GM19025 (cell line): ENCODE results near the gene MANSC4.

Source experiments
- ATAC-seq: cut with Tn5 transposase; IDR thresholded peaks from one replicate; pipeline ENCODE4 v1.9.1; 2021; ENCODE audit warnings: mild to moderate bottlenecking, low read depth, moderate library complexity; ENCODE audit not compliant: unreplicated experiment

Gene MANSC4

DNA sequence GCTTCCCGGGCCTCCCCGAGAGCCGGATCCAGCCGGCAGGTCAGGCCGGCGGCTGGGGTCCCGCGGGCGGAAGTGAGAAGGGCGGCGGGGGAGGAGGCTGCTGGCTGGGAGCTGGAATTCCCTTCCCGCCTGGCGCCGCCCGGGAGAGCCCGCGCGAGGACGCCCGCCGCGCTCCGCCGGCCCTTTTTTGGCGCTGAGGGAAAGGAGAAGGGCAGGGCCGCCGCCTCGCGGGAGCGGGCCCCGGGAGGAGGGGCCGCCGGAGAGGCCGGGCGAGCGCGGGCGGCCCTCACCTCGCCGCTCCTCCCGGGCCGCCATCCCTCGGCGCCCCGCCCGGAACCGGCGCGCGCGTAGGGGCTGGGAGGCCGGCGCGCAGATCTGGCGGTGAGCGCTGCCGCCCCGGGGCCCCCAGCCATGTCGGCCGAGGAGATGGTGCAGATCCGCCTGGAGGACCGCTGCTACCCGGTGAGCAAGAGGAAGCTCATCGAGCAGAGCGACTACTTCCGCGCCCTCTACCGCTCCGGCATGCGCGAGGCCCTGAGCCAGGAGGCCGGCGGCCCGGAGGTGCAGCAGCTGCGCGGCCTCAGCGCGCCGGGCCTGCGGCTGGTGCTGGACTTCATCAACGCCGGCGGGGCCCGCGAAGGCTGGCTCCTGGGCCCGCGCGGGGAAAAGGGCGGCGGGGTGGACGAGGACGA lies at the start of gene MANSC4, which contains the start of gene KLHL42:
MANSC4 (minus strand) TSS at position 317 of the 692 bp plus-strand sequence. CDS start 8,960 bp downstream, outside the sequence.
KLHL42 (plus strand) TSS at position 314 of the 692 bp plus-strand sequence; CDS start at position 412, 98 bp downstream.
- ATAC-seq: peak; percentile 73

DNA sequence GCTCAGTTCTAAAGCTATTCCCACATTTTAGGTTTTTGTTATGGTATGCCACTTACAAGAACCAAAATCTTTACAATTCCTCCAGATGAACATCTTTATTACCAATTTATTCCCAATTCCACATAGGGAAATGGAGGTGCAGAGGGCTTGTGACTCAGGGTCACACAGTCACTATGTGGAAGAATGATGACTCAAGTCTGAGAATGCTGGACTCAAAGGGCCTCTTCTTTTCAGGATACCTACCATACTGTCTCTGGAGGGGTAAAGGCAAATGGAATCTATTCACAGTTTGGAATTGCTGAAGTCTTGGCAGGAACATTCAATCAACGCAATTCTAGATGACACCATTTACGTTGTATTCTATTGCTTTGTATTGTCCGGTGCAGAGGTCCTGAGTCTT lies 48.2 kb upstream of the MANSC4 start:
- no peak for ATAC-seq

DNA sequence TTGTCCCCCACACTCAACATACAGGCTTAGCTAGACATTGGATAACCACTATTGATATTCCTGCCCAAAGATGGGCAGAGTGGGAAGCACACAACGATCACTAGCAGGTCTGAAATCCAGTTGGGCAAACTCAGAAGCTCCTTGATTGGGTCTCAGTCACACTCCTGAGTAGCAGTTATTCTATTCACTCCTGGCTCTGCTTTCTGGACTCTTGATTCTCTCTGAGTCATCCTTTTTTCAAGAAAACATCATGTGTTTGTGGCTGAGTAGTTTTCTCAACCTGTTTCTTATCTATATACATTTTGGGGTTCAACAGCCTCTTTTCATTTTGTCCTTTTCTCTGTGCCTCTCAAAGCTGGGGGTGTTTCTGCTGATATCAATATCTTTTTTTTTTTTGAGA lies 46.0 kb upstream of the MANSC4 start:
- ATAC-seq: no peak

DNA sequence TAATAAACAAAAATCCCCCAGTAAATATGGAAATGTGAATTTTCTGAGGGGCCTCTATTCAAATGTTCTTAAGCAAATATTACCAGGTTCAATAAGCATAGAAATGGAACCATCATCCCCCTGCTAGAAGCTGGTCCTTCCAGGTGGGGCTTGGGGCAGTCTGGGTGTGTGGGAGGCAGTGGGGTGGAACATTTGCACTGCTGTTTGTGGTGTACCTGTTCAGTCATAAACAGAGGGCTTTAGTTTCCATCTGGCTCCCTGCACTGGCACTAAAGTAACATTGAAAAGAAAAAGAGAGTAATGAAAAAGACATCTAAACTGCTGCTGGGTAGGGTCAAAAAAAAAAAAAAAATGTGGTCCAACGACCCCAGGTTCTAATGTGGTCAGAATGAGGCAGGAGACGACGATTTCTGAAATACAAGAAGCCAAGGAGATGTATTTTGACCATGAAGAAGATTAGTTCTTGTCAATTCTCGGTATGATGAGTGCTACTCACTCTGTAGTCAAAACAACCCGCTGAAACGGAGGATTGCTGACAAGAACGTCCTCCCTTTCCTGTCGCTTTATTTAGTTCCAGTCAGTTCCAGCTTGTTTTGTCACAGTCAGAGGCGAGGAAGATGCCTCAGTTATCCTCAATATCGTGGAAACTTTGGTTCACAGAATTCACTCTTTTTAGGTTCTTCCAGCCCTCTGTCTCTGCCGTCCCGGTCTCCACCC lies 44.2 kb upstream of the MANSC4 start:
- ATAC-seq: peak; percentile 50

DNA sequence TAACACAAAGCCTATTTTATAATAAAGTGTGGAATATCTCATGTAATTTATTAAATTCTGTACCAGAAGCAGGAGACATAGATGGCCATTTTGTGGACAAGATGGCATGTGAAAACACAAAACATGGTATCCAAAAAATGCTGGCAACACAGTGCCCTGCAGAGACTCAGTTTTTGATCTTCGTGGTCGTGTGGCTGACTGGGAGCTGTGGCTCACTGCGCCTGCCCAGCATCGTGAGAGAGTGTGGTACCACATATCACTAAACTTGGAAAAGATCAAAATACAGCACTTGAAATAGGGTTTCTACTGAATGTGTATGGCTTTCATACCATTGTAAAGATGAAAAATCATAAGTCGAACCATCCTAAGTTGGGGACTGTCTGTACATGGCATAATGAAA lies 43.0 kb upstream of the MANSC4 start:
- no peak for ATAC-seq

DNA sequence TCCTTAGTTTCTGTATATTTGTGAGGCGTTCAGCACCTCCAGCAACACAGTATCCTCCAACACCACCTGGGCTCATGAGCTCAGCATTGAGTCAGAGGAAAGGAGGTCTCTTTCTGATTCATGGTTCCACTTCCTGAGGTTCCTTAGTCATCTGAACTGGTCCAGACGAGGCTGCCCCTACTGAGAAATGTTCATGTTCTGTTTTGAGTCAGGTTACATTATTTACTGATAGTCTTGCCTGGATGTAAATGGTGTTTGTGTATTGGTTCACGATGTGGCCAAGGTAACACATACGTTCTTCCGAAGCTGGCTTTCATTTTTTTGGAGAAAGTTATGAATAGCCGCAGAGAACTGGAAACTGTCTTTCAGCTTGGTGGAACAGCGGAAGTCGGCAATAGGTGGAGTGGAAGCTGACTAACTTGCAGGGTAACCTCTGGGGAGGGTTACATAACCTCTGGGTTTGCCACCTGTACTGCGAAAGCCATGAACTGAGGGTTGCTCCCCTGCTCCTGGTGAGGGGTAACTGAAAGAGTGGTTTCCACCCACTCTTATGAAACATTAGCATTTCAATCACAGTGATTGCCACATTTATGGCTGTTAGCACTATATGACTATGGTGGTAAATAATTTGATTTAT lies 42.2 kb upstream of the MANSC4 start:
- ATAC-seq: peak; percentile 65

DNA sequence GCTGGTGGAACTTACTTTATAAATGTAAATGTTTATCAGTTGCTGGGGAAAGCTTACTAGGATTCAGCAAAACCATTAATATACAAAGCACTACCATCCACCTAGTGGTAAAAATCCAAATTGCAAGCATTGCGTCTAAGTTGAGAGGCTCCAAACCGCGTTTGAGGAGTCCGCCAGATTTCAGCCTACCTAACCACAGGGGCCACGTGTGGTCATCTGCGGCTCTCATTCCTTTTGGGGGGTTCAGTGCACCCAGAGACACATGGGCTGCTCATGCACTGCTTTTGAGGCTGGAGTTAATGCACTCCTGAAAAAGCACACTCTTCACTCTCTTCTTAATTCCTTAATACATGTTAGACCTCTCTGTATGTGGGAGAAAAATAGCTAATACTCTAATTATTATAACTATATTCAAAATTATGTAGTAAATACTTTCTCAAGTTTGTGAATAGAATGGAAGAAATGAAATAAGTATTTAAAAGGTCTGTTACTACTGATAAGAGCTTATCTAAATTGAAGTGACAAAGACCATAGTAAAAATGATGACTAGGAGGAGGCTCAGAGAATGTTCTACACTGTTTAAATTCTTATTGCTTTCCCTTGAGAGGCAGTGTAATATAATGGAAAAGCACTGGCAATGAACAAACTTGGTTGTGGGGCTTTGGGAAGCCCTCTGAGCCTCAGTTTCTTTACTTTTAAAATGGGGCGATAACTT lies 41.4 kb upstream of the MANSC4 start:
- ATAC-seq: no peak

DNA sequence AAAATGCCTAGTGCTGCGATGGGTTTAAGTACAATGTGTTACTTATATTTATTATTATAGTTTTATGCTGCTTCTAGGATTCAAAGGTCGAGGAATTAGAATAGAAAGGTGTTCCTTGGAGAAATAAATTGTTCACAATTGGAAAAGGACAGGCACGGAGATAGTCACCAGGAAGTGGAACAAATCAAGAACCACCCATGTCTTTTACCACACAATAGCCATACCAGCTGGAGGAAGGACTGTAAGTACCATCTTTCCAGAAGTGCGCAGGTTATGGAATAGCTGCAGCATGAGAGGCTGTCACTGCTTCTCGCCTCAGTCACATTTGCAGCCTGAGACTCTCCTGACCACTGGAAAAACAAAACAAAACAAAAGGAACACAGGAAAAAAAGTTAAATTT lies 40.5 kb upstream of the MANSC4 start:
- ATAC-seq: no peak

DNA sequence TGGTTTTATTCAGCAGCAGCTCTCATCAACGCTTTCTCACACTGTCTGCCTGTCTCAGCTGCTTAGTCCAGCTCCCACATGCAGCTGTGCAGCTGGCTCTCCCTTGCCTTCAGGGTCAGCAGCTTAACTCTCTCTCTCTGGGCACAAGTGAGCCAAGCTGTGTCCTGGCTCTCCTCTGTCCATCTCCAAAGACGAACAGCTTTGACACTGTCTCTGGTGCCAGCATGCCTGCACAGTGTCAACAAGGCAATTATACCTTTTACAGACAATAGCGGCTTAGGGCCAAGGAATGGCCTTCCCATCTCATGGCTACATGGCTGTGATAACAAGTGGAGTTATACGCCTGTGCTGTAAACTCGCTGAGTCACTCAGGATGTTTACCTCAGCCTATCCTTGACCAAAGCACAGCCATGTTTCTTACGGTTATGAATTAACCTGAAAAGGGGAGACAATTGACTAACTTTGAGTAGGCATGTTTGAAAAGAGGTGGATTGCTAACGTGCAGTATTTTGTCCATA lies 38.4 kb upstream of the MANSC4 start:
- ATAC-seq: no peak

DNA sequence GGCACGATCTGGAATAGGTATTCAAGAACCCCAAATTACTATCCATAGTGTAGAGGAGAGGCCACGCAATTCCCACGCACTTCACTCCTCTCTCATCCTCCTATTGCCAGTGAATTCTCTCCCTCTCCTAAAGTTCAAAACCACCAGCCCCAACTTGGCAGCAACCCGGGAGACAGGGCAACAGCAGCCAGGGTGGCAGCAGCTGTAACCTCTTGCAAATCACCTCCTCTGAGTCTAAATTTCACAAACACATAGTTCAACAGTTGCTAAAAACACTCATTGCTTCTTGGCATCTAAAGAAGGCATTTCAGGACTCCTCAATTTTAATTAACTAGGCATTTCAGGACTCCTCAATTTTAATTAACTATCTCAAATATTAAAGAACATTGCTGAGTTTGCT lies 37.7 kb upstream of the MANSC4 start:
- no peak for ATAC-seq

DNA sequence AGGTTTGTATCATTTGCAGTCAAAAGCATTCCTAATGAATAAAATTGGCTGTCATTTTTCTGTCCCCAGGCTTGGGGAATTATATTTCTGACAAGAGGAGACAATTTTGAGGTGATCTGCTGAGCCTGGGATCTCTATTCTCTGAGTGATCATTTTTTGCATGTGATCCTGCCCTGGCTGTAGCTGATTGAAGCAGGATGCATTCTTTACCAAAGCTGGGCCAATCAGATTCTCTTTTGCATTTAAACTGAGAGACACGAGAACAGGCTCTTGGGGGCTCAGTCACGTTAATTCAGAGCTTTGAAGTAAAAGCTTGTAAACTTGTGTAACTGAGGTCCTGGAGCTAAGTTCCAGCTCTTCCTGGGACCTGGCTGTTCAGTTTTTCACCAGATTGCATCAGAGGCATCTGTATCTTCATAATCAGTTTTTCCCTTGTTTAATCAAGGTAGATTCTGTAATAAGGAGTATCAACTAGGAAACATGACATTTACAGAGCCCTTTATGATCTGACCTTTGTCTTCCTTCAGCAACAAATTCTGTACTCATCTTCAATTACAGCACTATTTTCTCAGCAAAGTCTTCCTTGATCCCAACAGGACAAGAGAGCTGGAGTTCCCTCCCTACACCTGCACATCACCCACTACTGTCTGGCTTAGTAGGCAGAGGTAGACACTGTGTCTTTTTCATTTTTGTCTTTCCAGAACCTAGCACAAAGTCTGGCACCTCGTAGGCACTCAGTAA lies 35.0 kb upstream of the MANSC4 start:
- no peak for ATAC-seq

DNA sequence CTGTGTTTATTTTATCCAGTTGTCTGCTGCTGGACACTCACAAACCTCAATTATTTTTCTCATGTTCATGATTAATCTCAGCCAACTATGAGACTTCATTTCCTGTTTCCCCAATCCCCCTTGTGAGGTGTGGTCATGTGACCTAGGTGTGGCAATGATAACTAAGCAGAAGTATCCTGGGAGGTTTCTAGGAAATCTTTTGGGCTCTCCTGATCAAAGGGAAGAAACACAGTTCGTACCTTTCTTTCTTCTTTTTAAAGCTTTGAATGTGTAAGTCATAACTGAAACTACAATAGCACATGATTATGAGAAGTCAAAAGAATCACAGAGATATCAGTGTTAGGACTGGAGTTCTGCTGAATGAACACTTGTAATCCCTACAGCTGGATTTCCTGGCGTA lies 34.4 kb upstream of the MANSC4 start:
- no peak for ATAC-seq

DNA sequence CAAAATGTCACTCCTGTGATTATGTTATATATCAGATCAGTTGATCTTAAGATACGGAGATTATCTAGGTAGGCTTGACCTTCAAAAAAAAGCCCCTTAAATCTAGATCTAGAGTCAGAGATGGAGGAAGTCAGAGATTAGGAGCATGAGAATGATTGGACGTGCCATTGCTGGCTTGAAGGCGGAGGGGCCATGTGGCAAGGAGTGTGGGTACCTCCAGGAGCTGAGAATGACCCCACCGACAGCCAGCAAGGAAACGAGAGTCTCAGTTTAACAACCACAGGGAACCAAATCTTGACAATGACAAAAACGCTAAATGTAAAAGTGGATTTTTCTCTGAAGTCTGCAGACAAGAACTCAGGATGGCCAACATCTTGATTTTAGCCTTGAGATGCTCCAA lies 32.5 kb upstream of the MANSC4 start:
- ATAC-seq: no peak

DNA sequence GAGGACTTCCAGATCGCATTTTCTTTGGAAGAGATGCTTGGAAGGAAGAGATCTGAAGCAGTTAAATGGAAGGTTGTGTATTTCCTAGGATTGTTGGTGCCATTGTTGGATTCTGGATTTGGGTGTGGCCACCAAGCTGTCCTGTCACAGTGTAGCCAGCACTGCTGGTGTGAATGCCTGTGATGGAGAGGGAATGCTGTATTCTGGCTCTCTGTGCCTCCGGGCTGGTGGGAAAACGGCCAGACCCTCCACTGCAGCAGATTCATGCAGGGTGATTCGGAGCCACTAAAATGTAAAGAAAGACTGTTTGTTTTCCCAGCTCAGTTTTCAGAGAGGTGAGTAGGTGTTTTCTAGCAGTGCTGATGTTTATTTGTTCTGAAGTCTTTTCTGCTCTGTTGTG lies 30.7 kb upstream of the MANSC4 start:
- no peak for ATAC-seq

DNA sequence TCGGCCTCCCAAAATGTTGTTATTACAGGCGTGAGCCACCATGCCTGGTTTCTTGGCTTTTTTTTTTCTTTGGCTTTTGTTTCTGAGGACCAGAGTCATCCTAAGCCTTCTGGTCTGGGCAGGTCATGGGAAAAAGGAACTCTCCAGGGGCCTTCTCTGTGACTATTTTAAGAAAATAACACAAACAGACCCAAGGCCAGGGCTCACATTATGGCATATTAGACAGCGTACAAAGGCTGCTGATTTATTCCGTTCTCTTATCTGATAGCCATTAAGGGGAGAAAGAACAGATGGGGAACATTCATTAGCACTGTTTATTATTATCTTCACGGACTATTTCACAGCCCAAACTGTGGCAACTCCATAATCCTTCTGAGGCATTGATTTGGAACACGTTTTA lies 28.8 kb upstream of the MANSC4 start:
- no peak for ATAC-seq

DNA sequence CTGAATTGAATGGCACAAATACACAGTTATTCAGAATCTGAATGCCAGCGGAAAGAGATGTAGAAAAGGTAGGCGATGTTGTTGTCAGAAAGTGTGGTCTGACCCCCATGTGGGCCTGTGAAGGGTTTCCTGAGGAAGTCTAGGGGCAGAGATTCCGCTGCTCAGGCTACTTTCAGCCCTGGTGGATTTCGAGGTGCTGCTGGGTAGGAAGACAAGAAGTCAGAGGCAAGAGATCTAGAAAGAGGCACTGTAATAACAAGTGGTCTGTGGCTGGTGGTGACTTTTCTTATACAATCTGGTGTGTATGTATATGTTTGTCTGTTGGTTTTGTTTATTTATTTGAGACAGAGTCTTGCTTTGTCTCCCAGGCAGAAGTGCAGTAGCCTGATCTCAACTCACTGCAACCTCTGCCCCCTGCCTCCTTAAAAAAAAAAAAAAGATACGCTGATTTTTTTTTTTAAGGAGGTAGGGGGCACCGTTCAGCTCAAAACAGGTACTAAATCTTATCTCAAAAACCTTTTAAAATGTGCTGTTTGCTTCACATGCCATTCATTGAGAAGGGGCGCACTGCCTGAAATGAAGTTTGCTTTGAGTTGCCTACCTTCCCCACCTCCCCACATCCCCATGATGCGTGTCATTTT lies 27.1 kb upstream of the MANSC4 start:
- ATAC-seq: no peak

DNA sequence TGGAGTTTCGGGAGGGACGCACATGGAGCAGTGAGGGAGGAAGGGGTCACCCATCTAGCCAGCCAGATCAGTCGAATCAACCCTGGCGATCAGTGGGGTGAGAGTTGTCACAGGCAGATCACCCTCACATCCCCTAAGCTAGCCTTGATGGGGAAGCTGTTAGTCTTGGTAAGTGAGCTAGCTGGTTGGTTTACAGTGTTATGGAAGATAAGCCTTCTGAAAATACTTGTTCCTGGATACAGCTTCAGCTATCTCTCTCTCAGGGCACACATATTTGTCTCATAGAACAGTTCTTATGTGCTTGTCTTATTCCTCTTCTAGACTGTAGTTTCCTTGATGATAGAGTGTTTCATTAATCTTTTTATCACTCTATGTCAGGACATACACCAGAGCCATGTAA lies 26.2 kb upstream of the MANSC4 start:
- no peak for ATAC-seq

DNA sequence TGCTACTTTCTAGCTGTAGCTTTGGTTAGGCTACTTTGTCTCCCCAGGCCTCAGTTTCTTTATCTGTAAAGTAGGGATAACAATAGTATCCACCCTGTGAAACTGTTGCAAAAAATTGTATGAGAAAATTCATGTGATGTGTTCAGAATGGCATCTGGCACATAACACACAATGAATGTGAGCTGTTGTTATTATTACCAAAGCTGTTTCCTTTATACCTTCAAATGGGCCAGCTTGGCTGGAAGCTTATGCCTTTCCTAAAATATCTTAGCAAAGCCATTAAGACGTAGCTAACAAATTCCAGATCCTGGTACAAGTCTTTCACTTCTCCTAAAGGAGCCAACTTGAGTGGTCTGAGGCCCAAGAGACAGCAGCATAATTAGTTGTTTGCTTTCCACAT lies 25.2 kb upstream of the MANSC4 start:
- ATAC-seq: no peak

DNA sequence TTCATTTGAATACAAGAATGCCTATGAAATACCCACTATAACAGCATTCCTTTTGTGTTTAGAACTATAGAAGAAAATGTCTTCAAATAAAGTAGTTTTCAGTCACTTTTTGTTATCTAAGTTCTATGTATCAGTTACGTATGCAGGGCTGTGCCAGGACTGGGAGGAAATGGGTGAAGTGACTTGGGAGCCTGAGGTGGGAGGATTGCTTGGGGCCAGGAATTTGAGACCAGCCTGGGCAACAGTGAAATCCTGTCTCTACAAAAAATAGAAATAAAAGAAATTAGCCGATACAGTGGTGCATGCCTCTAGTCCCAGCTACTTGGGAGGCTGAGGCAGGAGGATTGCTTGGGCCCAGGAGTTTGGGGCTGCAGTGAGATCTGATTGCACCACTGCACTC lies 22.9 kb upstream of the MANSC4 start:
- no peak for ATAC-seq

DNA sequence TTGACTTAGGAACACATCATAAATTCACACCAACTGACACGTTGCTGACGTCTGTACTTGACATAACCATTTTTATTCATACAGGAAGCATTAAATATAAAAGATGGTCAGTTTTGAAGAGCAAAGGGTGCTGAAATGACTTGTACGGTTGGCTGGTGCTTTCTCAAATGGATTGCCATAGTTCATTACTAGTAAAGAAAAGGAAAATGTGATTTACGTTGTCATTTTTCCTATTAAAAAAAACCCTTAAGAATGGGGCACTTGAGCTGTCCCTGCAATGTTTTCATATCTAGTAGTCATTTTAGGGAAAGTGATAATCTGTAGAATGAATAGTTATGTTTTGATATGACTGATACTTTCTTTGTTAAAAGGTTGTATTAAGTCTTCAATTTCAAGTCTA lies 22.5 kb upstream of the MANSC4 start:
- no peak for ATAC-seq
